Measurements from ENCODE around the gene CFAP43.

CFAP43 gene

GRCh38 chr10:104259999-104260774, 28.0 kb upstream of the CFAP43 start:
- peak overlapping the region in 7 of 11 experiments; percentile 24 to 93 (median 57); a peak in 14 of 22 replicates for H3K4me2 ChIP-seq
- H3K9me3 ChIP-seq (replicated peaks in 1 of 11): no peaks in the 10 kb centered on the region
- peak overlapping the region in 3 of 11 experiments; percentile 11 to 56 (median 30); a peak in 4 of 22 replicates for H3K27ac ChIP-seq
- H4K20me1 ChIP-seq: peaks cover 16 to 95% (median 84%) of the 10 kb centered on the region in 11 experiments; a peak in 20 of 22 replicates
- H3K4me3 ChIP-seq: peak overlapping the region in 3 of 10 experiments; percentile 1 to 21 (median 18); a peak in 3 of 20 replicates
- no peaks in the 10 kb centered on the region for H3K27me3 ChIP-seq
- H3K9ac ChIP-seq: peak overlapping the region in 3 of 11 experiments; percentile 31 to 48 (median 46); a peak in 5 of 22 replicates
- H3K4me1 ChIP-seq: peaks cover 19 to 73% (median 46%) of the 10 kb centered on the region in 10 experiments
- H3K36me3 ChIP-seq: peaks cover 73 to 89% (median 83%) of the 10 kb centered on the region in 11 experiments
- no peak for TF ChIP-seq Cebpa-rat (IDR thresholded peaks at IDR 0.05)

GRCh38 chr10:104259456-104259855, 27.3 kb upstream of the CFAP43 start:
- H3K36me3 ChIP-seq: peaks cover 65 to 82% (median 76%) of the 10 kb centered on the region in 11 experiments
- H3K27me3 ChIP-seq: no peaks in the 10 kb centered on the region
- H3K4me1 ChIP-seq: peaks cover 20 to 73% (median 46%) of the 10 kb centered on the region in 10 experiments
- peak overlapping the region in 5 of 11 experiments; percentile 42 to 93 (median 70); a peak in 10 of 22 replicates for H3K4me2 ChIP-seq
- H3K9ac ChIP-seq: peak overlapping the region in 2 of 11 experiments; percentile 46 to 48; a peak in 4 of 22 replicates
- peak overlapping the region in 2 of 10 experiments; percentile 1 to 21; a peak in 2 of 20 replicates for H3K4me3 ChIP-seq
- H4K20me1 ChIP-seq: peaks cover 16 to 88% (median 77%) of the 10 kb centered on the region in 11 experiments; a peak in 20 of 22 replicates
- peak overlapping the region in 3 of 11 experiments; percentile 11 to 56 (median 30); a peak in 1 of 22 replicates for H3K27ac ChIP-seq
- TF ChIP-seq Cebpa-rat (IDR thresholded peaks at IDR 0.05): no peak
- H3K9me3 ChIP-seq (replicated peaks in 1 of 11): no peaks in the 10 kb centered on the region

GRCh38 chr10:104258209-104258608, 26.0 kb upstream of the CFAP43 start:
- peaks cover 54 to 69% (median 63%) of the 10 kb centered on the region in 11 experiments for H3K36me3 ChIP-seq
- peaks cover 30 to 82% (median 57%) of the 10 kb centered on the region in 10 experiments for H3K4me1 ChIP-seq
- no peak overlapping the region for H3K27ac ChIP-seq

GRCh38 chr10:104257235-104257634, 25.1 kb upstream of the CFAP43 start:
- peak overlapping the region in 5 of 10 experiments; percentile 94 to 98 (median 94); a peak in 8 of 20 replicates for H3K4me3 ChIP-seq
- TF ChIP-seq Cebpa-rat (IDR thresholded peaks at IDR 0.05): no peak

More at GRCh38 chr10:104258209-104258608, 26.0 kb upstream of the CFAP43 start:
- Histone ChIP-seq H3K27me3 (no peaks in the 10 kb centered on the region), H4K20me1 (peaks cover 13 to 76% (median 67%) of the 10 kb centered on the region in 11 experiments; a peak in 20 of 22 replicates), H3K9ac (peak overlapping the region in 2 of 11 experiments; percentile 30 to 42; a peak in 1 of 22 replicates), H3K4me2 (peak overlapping the region in 3 of 11 experiments; percentile 70 to 93 (median 92); a peak in 6 of 22 replicates), H3K9me3 (replicated peaks in 1 of 11) (no peaks in the 10 kb centered on the region), H3K4me3 (peak overlapping the region in 1 of 10 experiments; percentile 25; a peak in 1 of 20 replicates)
- TF ChIP-seq Cebpa-rat (IDR thresholded peaks at IDR 0.05): no peak

GRCh38 chr10:104256335-104256961, 24.3 kb upstream of the CFAP43 start:
- Histone ChIP-seq H3K27ac (peak overlapping the region; percentile 89 to 96 (median 94); a peak in 19 of 22 replicates), H3K4me2 (peak overlapping the region; percentile 78 to 93 (median 88)), H3K36me3 (peaks cover 36 to 52% (median 46%) of the 10 kb centered on the region in 11 experiments), H3K27me3 (no peaks in the 10 kb centered on the region), H3K9ac (peak overlapping the region; percentile 35 to 99 (median 95); a peak in 19 of 22 replicates), H3K4me1 (peaks cover 30 to 78% (median 56%) of the 10 kb centered on the region in 10 experiments), H4K20me1 (peaks cover 12 to 59% (median 49%) of the 10 kb centered on the region in 11 experiments; a peak in 19 of 22 replicates), H3K4me3 (peak overlapping the region; percentile 93 to 98 (median 94); a peak in 19 of 20 replicates), H3K9me3 (replicated peaks in 1 of 11) (no peaks in the 10 kb centered on the region)
- TF ChIP-seq Cebpa-rat (IDR thresholded peaks at IDR 0.05): no peak

More at GRCh38 chr10:104257235-104257634, 25.1 kb upstream of the CFAP43 start:
- peaks cover 44 to 59% (median 54%) of the 10 kb centered on the region in 11 experiments for H3K36me3 ChIP-seq
- H4K20me1 ChIP-seq: peaks cover 12 to 67% (median 57%) of the 10 kb centered on the region in 11 experiments; a peak in 19 of 22 replicates
- H3K9ac ChIP-seq: peak overlapping the region in 1 of 11 experiments; percentile 32; a peak in 2 of 22 replicates
- no peaks in the 10 kb centered on the region for H3K9me3 ChIP-seq (replicated peaks in 1 of 11)
- H3K4me2 ChIP-seq: peak overlapping the region; percentile 78 to 93 (median 88); a peak in 19 of 22 replicates
- no peak overlapping the region; a peak in 1 of 22 replicates for H3K27ac ChIP-seq
- no peaks in the 10 kb centered on the region for H3K27me3 ChIP-seq
- H3K4me1 ChIP-seq: peaks cover 30 to 84% (median 58%) of the 10 kb centered on the region in 10 experiments

- no peaks in the 10 kb centered on the region for H3K27me3 ChIP-seq
- peak overlapping the region; percentile 94 to 99 (median 95) for H3K9ac ChIP-seq
- peak overlapping the region; percentile 93 to 98 (median 94) for H3K4me3 ChIP-seq
- H3K9me3 ChIP-seq (replicated peaks in 1 of 11): no peaks in the 10 kb centered on the region
- peaks cover 12 to 49% (median 40%) of the 10 kb centered on the region in 11 experiments; a peak in 19 of 22 replicates for H4K20me1 ChIP-seq
- peak overlapping the region; percentile 78 to 93 (median 88) for H3K4me2 ChIP-seq
- no peak for TF ChIP-seq Cebpa-rat (IDR thresholded peaks at IDR 0.05)
- peaks cover 30 to 68% (median 47%) of the 10 kb centered on the region in 10 experiments for H3K4me1 ChIP-seq
- H3K36me3 ChIP-seq: peaks cover 31 to 43% (median 36%) of the 10 kb centered on the region in 11 experiments
- H3K27ac ChIP-seq: peak overlapping the region; percentile 89 to 96 (median 94)
These were observed 23.3 kb upstream of the CFAP43 start for GRCh38 chr10:104255311-104255981.

- Histone ChIP-seq H3K27me3 (no peaks in the 10 kb centered on the region), H3K36me3 (peaks cover 24 to 35% (median 29%) of the 10 kb centered on the region in 11 experiments), H3K4me3 (peak within 1 kb of the TSS; percentile 93 to 98 (median 94)), H3K4me2 (peak within 1 kb of the TSS; percentile 78 to 93 (median 88)), H3K27ac (peak within 1 kb of the TSS; percentile 89 to 96 (median 94)), H4K20me1 (peaks cover 12 to 41% (median 32%) of the 10 kb centered on the region in 11 experiments; a peak in 19 of 22 replicates), H3K9ac (peak within 1 kb of the TSS; percentile 94 to 99 (median 95)), H3K9me3 (replicated peaks in 1 of 11) (no peaks in the 10 kb centered on the region), H3K4me1 (peaks cover 30 to 60% (median 40%) of the 10 kb centered on the region in 10 experiments)
- no peak for TF ChIP-seq Cebpa-rat (IDR thresholded peaks at IDR 0.05)
These were observed 22.5 kb upstream of the CFAP43 start, which contains the start of gene GSTO1 for GRCh38 chr10:104254493-104255310. Gene GSTO1, plus strand, starts transcription at chr10:104254892. Its CDS starts 37 bp downstream, at chr10:104254929.
